ENCODE measurements around the gene BAZ1B. TPM values are rescaled to one million over a fixed set of nuclear protein-coding genes. Genes with fewer than 3 reads are reported as not detected.
"Not testable (repeated sequence)": the region's sequence is repeated elsewhere in the genome, so short reads cannot be mapped to it uniquely, and the experiment has no call there.

Gene BAZ1B, protein sequence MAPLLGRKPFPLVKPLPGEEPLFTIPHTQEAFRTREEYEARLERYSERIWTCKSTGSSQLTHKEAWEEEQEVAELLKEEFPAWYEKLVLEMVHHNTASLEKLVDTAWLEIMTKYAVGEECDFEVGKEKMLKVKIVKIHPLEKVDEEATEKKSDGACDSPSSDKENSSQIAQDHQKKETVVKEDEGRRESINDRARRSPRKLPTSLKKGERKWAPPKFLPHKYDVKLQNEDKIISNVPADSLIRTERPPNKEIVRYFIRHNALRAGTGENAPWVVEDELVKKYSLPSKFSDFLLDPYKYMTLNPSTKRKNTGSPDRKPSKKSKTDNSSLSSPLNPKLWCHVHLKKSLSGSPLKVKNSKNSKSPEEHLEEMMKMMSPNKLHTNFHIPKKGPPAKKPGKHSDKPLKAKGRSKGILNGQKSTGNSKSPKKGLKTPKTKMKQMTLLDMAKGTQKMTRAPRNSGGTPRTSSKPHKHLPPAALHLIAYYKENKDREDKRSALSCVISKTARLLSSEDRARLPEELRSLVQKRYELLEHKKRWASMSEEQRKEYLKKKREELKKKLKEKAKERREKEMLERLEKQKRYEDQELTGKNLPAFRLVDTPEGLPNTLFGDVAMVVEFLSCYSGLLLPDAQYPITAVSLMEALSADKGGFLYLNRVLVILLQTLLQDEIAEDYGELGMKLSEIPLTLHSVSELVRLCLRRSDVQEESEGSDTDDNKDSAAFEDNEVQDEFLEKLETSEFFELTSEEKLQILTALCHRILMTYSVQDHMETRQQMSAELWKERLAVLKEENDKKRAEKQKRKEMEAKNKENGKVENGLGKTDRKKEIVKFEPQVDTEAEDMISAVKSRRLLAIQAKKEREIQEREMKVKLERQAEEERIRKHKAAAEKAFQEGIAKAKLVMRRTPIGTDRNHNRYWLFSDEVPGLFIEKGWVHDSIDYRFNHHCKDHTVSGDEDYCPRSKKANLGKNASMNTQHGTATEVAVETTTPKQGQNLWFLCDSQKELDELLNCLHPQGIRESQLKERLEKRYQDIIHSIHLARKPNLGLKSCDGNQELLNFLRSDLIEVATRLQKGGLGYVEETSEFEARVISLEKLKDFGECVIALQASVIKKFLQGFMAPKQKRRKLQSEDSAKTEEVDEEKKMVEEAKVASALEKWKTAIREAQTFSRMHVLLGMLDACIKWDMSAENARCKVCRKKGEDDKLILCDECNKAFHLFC (N-terminal part only)
- 40.9 TPM for total RNA-seq
- long read RNA-seq, partial matches to known transcripts: 8 of 8 reads
- long read RNA-seq, other reads (novel, unspliced or antisense): 0 of 8 reads

DNA sequence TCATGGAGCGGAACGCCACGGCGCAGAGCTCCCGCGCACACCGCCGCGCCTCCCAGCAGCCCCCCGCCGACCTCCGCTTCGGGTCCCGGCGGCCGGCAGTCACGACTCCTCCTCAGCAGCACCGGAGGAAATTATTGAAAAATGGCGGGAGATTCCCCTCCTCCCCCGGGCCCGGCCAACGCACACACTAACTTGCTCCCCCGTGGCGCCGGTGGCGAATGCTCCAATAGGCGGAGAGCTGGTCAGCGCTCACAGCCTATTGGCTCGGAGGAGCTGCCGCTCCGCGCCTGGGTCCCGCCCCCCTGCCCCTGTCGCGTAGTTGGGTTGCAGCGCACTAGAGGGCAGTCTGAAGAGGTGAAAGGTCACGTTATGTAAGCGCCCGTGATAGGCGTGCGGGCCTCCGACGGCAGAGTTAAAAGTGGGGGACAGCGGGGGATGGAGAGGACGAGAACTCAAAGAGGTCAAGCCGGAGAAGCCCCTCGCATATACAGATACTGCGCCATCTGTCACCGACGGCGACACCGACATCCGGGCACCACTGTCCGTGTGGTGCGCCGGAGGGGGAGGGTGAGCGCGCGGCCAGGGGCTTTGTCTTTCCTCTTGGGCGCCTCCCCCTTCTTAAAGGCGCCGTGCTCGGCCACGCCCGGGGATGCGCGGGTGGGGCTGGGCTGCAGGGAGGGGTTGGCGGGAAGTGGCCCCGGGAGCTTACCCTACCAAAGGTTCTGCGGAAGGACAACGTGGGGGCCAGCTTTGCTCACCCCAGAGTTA, at the start of gene BAZ1B:
Gene BAZ1B (minus strand): TSS at position 189 of the 768 bp plus-strand sequence. CDS start 360 bp downstream, outside the sequence.
- intact Hi-C loops (cut with DNase I): loop anchor here (1.0 to 5.0 kb wide), 3 partner anchors 35 to 690 kb away; partner anchors contain the start of genes BCL7B and TBL2
- DNase-seq (ENCODE audit: missing footprints): peak; percentile 99
- peak; percentile 98 for ATAC-seq

DNA sequence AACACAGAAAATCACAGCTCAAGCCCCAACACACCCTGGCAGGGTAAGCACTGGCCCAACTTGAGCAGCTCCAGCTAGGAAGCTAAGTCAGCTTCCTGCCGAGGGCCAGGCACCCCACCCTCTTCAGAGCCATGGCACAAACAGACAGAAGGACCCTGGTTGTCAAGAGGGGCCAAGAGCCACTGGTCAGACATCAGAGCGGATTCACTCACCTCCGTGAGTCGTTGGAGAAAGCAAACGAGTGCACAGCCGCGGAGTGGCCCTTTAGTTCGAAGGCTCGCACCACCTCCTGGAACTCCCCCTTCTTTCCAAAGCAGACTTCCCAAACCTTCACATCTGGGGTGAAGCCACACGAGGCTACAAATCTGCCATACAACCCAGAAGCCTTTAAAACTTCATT, 48.9 kb upstream of the BAZ1B start:
- ATAC-seq: no peak
- intact Hi-C loops (cut with DNase I): no loop called here

DNA sequence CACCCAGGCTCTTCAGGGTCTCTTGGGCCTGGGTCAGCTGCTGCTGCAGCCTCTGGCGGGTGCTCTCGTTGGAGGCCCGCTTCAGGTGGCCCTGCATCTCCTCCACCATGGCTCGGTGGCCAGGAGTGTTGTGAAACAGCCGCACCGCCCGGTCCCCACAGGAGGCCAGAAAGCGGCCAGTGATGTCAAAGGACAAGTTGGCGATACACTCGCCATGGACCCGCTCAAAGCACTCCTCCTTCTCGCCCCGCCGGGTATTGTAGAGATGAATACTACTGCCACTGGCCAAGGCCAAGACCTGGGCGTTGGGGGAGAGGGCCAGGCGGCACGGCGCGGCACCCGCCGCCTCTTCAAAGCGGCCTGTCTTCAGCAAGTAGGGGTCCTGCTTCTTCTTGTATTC, 48.4 kb upstream of the BAZ1B start:
- intact Hi-C loops (cut with DNase I): no loop called here
- no peak for DNase-seq (ENCODE audit: missing footprints)
- ATAC-seq: no peak

More for the DNA sequence above, 48.9 kb upstream of the BAZ1B start:
- no peak for DNase-seq (ENCODE audit: missing footprints)

DNA sequence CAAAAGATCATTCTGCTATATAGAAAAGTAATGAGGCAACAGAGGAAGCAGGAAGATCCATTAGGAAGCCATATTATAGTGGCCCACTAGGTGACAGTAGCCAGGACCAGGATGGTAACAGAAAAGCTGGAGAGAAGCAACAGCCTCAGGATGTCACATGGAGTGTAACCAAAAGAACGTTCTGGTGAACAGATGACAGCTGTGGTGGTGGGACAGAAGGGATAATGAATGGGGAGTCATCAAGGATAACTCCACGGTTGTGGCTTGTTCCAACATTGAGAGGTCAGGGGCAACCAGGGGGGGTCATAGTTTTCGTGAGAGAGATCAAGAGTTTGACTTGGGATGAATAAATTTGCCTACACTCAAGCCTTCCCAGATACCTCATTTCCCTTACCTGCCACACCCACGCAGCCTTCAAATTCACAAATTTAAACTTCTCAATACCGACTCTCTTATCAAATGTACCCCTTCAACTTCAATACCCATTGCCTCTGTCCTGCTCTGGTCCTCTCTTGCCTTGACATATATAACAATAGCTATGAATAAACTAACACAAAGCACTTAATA, 47.0 kb upstream of the BAZ1B start:
- DNase-seq (ENCODE audit: missing footprints) (no peak), ATAC-seq (no peak)
- intact Hi-C loops (cut with DNase I): no loop called here

DNA sequence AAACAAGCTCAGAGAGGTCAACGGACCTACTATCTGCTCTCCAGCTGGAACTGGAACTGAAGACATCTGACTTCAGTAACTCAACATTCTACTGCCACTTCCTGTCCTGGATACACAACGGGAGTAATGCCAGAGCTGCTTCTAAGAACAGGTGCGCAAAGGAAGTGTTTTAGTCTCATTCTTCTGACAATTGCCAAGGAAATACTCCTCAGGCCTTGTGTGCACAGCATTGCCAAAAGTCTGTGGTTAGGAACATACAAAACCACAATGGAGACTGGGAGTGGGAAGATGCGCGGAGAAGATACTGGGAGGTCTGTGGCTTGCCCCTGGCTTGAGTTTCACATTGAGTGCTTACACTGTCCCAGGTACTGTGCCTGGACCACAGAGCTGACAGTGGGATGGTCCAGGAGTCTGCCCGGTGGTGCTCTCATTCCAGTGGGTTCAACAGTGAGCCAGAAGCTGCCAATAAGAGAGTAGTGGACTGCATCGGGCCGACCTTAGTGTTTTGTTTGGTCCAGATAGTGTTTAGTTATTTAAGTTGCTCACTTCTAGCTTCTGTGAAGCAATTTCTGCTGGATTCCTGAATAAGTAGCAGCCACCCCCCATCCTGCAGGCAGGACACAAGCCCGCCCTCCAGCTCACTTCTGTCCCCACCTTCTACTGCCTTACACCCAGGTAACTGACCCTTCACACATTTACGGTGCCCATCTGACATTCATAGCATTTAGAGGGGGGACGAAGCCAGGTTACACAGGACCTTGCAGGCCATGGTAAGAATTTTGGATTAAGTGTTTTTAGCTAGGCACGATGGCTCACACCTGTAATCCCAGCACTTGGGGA, 46.0 kb upstream of the BAZ1B start:
- intact Hi-C loops (cut with DNase I): no loop called here
- ATAC-seq: no peak
- DNase-seq (ENCODE audit: missing footprints): no peak

DNA sequence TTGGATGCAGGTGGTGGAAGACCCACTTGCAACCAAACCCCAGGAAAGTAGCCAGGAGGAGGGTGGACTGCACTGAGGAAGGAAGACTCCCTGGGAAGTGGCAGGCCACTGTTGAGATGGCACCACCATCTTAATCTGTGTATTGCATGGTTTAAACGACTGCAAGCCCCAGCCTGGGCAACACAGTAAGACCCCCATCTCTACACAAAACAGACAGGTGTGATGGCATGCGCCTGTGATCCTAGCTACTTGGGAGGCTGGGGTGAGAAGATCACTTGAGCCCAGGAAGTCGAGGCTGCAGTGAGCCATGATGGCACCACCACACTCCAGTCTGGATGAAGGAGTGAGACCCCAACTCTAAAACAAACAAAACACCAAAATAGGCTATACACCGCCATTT, 45.0 kb upstream of the BAZ1B start:
- intact Hi-C loops (cut with DNase I): no loop called here
- no peak for DNase-seq (ENCODE audit: missing footprints)
- no peak for ATAC-seq

DNA sequence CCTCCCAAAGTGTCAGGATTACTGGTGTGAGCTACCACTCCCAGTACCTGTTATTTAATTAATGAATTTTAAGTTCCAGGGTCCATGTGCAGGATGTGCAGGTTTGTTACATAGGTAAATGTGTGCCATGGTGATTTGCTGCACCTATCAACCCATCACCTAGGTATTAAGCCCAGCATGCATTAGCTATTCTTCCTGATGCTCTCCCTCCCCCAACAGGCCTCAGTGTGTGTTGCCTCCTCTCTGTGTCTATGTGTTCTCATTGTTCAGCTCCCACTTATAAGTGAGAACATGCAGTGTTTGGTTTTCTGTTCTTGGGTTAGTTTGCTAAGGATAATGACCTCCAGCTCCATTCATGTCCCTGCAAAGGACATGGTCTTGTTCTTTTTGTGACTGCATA, 44.3 kb upstream of the BAZ1B start:
- ATAC-seq; intact Hi-C loops (cut with DNase I): not testable (repeated sequence)

DNA sequence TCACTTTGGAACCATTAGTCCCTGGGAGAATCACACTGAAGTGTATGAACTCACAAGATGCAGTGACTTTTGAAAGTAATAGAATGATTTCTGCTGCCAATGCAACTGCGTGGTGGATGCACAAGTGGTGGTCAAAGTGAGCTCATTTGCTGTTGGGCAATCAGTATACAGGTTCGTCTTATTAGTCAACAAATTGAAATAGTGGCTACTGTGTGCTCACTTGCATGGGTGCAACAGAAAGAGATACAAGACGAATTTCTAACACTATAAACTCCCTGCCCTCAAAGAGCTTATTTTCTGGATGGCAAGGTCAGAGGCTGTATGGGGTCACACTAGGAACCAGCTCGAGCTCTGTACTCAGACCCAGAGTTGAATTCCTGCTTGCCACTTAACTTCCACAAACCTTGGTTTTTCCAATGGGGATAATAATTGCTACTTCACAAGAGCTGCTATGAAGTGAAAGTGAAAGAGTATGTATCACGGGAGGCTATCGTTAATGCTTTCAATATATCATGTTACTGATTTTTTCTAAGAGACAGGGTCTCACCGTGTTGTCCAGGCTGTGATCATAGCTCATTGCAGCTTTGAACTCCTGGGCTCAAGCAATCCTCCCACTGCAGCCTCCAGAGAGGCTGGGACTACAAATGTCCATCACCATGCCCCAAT, 43.7 kb upstream of the BAZ1B start:
- intact Hi-C loops (cut with DNase I): no loop called here
- ATAC-seq: no peak
- no peak for DNase-seq (ENCODE audit: missing footprints)

More for the DNA sequence above, 44.3 kb upstream of the BAZ1B start:
- DNase-seq (ENCODE audit: missing footprints): not testable (repeated sequence)

DNA sequence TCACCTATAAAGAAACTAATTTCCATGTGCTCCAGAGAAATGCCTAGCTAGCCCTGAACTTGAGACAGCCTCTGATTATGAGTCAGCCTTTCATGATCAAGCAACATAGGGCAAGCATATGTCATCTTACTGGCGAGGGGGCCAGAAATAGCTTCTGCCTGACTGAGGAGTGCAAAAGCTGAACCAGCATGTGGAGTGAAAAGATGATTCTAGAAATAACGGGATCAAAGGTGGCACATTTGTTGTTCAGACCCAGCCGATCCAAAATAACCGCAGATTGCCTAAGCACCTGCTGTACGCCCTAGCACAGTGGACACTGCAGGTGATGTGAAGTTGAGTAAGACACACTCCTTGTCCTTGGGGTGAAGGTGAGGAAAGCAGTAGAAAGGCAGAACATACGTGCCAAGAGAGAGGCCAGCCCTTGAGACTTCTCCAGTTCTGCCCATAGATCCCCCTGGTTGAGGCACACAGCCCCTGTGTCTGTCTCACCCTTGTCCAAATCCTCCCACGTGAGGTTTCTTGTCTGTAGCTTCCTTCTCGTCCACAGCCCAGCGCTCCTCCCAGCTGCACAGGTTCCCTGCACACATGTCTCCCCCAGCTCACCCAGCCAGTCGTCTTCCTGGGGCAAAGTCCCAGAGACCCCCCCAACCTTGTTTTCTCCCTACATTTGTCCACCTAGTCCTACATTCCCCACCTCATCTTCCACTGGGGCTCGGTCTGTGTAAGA, 38.2 kb upstream of the BAZ1B start:
- DNase-seq (ENCODE audit: missing footprints) (no peak), ATAC-seq (no peak)
- intact Hi-C loops (cut with DNase I): no loop called here

DNA sequence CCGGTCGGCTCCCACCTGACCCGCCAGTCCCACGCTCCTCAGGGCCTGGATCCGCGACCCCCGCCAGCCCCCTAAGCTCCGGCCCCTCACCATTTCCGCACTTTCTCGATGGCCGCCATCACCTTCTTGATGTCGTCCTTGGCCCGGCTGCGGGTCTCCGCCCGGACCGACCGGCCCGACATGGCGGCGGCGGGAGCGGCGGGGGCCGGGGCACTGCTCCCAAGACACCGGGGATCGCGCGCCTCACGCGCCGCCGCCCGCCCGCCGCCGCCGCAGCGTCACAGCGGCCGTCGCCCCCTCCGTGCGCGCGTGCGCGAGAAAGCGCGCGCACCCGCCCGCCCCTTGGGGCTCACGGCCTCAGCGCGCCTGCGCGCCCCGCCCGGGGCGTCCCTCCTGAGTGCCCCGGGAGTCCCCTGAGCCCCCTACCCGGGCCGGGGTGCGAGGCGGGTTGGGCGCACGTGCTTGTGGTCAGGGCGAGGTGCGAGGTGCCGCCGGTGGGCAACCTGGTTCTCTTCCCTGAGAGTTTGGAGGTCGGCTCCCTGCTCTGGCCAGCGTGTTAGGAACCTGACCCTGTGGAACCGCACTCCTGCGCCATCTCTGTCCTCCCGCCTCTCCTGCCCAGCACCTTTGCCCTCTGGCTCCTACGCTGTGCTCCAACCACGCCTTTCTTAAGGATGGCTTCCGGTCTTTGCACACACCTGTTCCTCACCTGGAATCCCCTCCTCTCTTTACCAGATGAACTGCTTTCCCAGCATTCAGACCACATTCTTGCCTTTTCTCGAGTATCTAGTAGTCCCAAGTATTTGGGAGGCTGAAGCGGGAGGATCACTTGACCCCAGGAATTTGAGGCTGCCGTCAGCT, 35.5 kb upstream of the BAZ1B start, which contains the start of gene BCL7B:
Gene BCL7B (minus strand): TSS at position 294 of the 861 bp plus-strand sequence. CDS start 112 bp downstream, at position 182.
- ATAC-seq (peak; percentile 71), DNase-seq (ENCODE audit: missing footprints) (peak; percentile 89)
- intact Hi-C loops (cut with DNase I): loop anchor here (1.0 to 2.0 kb wide), 2 partner anchors 21 to 35 kb away; partner anchors contain the start of genes BAZ1B and TBL2

DNA sequence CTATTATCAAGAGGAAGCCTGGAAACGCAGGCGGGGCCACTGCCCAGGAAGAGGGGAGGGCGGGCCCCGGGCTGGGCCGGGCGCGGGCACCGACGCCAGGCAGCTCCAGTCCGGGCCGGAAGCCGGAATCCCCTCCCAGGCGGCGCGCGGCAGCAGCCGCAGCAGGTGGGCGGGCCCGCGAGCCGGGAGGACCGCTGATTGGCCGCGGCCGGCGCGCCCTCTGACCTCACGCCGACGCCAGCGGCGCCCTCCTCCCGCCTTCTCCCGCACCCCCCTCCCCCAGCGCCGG, 35.0 kb upstream of the BAZ1B start:
- ATAC-seq (peak; percentile 98), DNase-seq (ENCODE audit: missing footprints) (peak; percentile 97)
- intact Hi-C loops (cut with DNase I): loop anchor here (1.0 to 2.0 kb wide), 2 partner anchors 22 to 35 kb away; partner anchors contain the start of genes BAZ1B and TBL2

DNA sequence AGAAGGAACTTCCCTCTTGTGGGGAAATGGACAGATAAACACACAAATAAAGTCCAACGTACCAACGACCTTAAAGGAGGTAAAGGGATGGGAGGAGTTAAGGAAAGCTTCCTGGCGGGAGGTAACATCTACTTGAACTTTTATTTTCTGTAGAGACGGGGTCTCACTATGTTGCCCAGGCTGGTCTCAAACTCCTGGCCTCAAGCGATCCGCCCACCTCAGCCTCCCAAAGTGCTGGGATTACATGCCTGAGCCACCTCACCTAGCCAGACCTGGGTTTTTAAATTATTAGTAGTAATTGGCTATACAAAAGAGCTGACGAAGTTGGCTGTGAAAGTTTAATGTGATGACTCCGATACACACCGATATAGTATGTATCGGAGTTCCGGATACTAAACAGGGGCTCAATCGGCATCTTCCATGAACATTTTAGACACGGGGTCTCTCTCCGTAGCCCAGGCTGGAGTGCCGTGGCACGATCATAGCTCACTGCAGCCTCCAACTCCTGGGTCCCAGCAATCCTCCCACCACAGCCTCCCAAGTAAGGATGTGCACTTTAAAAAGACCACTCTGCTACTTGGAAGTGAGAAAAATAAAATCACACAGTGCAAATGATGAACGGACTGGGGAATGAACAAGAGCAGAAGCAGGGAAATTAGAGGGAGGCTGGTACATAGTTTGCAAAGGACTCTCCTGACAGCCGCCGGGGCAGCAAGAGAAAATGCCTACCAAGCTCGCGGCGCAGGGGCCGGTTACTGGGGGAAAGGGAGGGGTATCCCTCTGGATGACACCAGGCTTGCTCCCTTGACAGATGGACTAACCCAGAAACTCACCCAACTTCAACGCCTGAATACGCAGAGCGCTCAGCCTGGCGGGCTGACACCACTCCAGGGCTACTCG, 34.4 kb upstream of the BAZ1B start:
- intact Hi-C loops (cut with DNase I): loop anchor here (1.0 to 2.0 kb wide), 2 partner anchors 22 to 34 kb away; partner anchors contain the start of genes BAZ1B and TBL2
- DNase-seq (ENCODE audit: missing footprints) (no peak), ATAC-seq (no peak)

DNA sequence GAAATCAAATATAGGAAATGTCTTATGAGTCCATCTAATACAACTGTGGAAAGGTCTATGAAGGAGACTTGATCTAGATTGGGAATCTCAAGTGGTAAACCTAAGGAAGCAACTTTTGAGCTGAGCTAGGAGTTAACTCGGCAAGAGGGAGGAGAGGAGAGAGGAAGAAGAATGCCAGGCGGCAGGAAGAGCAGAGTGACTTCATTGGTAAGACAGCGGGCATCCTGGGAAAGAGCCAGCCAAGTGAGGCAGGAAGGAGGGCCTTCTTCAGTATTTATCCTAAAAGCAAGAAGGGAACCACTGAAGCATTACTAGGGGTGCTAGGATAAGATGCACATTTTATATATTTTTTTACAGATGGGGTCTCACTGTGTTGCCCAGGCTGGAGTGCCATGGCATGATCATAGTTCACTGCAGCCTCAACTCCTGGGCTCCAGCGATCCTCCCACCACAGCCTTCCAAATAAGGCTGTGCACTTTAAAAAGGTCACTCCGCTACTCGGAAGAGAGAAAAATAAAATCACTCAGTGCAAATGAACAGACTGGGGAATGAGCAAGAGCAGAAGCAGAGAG, 33.4 kb upstream of the BAZ1B start:
- ATAC-seq: no peak
- no peak for DNase-seq (ENCODE audit: missing footprints)
- intact Hi-C loops (cut with DNase I): no loop called here

Data from Right ventricle myocardium inferior (tissue), 1 donor.